Measurements from ENCODE around the gene BUD23.
"Not testable (repeated sequence)": the region's sequence is repeated elsewhere in the genome, so short reads cannot be mapped to it uniquely, and the experiment has no call there.

BUD23 gene

GRCh38 chr7:73719806-73720169 lies 36.4 kb downstream of the BUD23 start:
- DNase-seq: no peak

- not testable (repeated sequence) for DNase-seq
Observed at GRCh38 chr7:73720443-73720842, 37.0 kb downstream of the BUD23 start.

GRCh38 chr7:73721377-73721817 lies 38.0 kb downstream of the BUD23 start:
- no peak for DNase-seq

GRCh38 chr7:73722182-73722581 lies 38.8 kb downstream of the BUD23 start:
- DNase-seq: not testable (repeated sequence)

GRCh38 chr7:73722785-73723184 lies 39.4 kb downstream of the BUD23 start:
- no peak for DNase-seq

- no peak for DNase-seq
Observed at GRCh38 chr7:73723813-73724212, 40.4 kb downstream of the BUD23 start.

GRCh38 chr7:73726083-73726466 lies 42.7 kb downstream of the BUD23 start:
- DNase-seq: no peak

- DNase-seq: no peak
Observed at GRCh38 chr7:73727952-73728351, 44.6 kb downstream of the BUD23 start.

GRCh38 chr7:73728551-73728950 lies 45.2 kb downstream of the BUD23 start:
- no peak for DNase-seq

- DNase-seq: no peak
Observed at GRCh38 chr7:73730485-73730884, 47.1 kb downstream of the BUD23 start.

GRCh38 chr7:73732397-73732796 lies 49.0 kb downstream of the BUD23 start:
- DNase-seq: no peak

GRCh38 chr7:73734619-73735527 lies 51.5 kb downstream of the BUD23 start:
- peak; percentile 76 for DNase-seq

GRCh38 chr7:73735528-73735905 lies 52.1 kb downstream of the BUD23 start:
- DNase-seq: no peak

- no peak for DNase-seq
Observed at GRCh38 chr7:73736885-73737284, 53.5 kb downstream of the BUD23 start.

GRCh38 chr7:73737491-73738219 lies 54.3 kb downstream of the BUD23 start:
- DNase-seq: no peak

- DNase-seq: peak; percentile 66
Observed at GRCh38 chr7:73738220-73738611, 54.8 kb downstream of the BUD23 start.

- peak; percentile 99 for DNase-seq
Observed at GRCh38 chr7:73738612-73739386, 55.4 kb downstream of the BUD23 start, which contains the start of gene ABHD11. Gene ABHD11, minus strand, starts transcription at chr7:73738802. Its CDS starts 32 bp downstream, at chr7:73738770.

GRCh38 chr7:73739387-73739767 lies 56.0 kb downstream of the BUD23 start:
- no peak for DNase-seq

- no peak for DNase-seq
Observed at GRCh38 chr7:73740212-73740611, 56.8 kb downstream of the BUD23 start.

- DNase-seq: no peak
Observed at GRCh38 chr7:73740771-73741170, 57.4 kb downstream of the BUD23 start.

GRCh38 chr7:73741600-73741999 lies 58.2 kb downstream of the BUD23 start:
- DNase-seq: no peak

- DNase-seq: no peak
Observed at GRCh38 chr7:73742338-73742752, 58.9 kb downstream of the BUD23 start.
